Ascending aorta (tissue), 2 donors: ENCODE results near the gene RANBP3. TPM values are rescaled to one million over a fixed set of nuclear protein-coding genes. Genes with fewer than 3 reads are reported as not detected.
"Not testable (repeated sequence)": the region's sequence is repeated elsewhere in the genome, so short reads cannot be mapped to it uniquely, and the experiment has no call there.

Experiments
- DNase-seq, 2 donors: peaks; one replicate each; pipeline ENCODE4 v3.0.0-alpha.2; 2019; ENCODE audit warnings: low spot score in 2 of 2
- H3K27ac ChIP-seq, 2 donors: fragments of 200-600 bp; sonication (generic); one replicate each; pipeline ENCODE4 v1.5.1; 2016 to 2017; ENCODE audit warnings: mild to moderate bottlenecking in 1 of 2
- H3K27me3 ChIP-seq: fragments of 200-600 bp; sonication (generic); one replicate; pipeline ENCODE4 v1.5.1; 2017
- H3K36me3 ChIP-seq, 2 donors: fragments of 200-600 bp; sonication (generic); one replicate each; pipeline ENCODE4 v1.5.1; 2016
- H3K4me1 ChIP-seq, 2 donors: fragments of 200-600 bp; sonication (generic); one replicate each; pipeline ENCODE4 v1.5.1; 2016 to 2017; ENCODE audit warnings: mild to moderate bottlenecking in 1 of 2
- H3K4me3 ChIP-seq, 2 donors: fragments of 200-600 bp; sonication (generic); one replicate each; pipeline ENCODE4 v1.5.1; 2016 to 2017; ENCODE audit warnings: mild to moderate bottlenecking in 1 of 2
- H3K9me3 ChIP-seq, 2 donors: fragments of 200-600 bp; sonication (generic); one replicate each; pipeline ENCODE4 v1.5.1; 2016
- intact Hi-C: fragments of 100-400 bp; cut with DNase I; formaldehyde crosslinking; loops from one replicate; pipeline ENCODE4 v1.15.1; 2023
- total RNA-seq: library from RNA; depleted of rRNA; stranded (reverse); fragments of >200 nt; gene quantifications from one replicate; pipeline ENCODE4 v1.1.0, GENCODE V29; 2016
- TF ChIP-seq, protein P1 (sequence below), 3 experiments: fragments of 200-600 bp in 2 of 3; fragments of 450-650 bp in 1 of 3; sonication (generic) in 2 of 3; IDR thresholded peaks; one replicate each; pipeline ENCODE4 v1.5.1; 2016 to 2019; ENCODE audit warnings: antibody characterized with exemption in 3 of 3, mild to moderate bottlenecking in 1 of 3, moderate library complexity in 1 of 3

Gene RANBP3, protein sequence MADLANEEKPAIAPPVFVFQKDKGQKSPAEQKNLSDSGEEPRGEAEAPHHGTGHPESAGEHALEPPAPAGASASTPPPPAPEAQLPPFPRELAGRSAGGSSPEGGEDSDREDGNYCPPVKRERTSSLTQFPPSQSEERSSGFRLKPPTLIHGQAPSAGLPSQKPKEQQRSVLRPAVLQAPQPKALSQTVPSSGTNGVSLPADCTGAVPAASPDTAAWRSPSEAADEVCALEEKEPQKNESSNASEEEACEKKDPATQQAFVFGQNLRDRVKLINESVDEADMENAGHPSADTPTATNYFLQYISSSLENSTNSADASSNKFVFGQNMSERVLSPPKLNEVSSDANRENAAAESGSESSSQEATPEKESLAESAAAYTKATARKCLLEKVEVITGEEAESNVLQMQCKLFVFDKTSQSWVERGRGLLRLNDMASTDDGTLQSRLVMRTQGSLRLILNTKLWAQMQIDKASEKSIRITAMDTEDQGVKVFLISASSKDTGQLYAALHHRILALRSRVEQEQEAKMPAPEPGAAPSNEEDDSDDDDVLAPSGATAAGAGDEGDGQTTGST
- 48.0 TPM for total RNA-seq

DNA sequence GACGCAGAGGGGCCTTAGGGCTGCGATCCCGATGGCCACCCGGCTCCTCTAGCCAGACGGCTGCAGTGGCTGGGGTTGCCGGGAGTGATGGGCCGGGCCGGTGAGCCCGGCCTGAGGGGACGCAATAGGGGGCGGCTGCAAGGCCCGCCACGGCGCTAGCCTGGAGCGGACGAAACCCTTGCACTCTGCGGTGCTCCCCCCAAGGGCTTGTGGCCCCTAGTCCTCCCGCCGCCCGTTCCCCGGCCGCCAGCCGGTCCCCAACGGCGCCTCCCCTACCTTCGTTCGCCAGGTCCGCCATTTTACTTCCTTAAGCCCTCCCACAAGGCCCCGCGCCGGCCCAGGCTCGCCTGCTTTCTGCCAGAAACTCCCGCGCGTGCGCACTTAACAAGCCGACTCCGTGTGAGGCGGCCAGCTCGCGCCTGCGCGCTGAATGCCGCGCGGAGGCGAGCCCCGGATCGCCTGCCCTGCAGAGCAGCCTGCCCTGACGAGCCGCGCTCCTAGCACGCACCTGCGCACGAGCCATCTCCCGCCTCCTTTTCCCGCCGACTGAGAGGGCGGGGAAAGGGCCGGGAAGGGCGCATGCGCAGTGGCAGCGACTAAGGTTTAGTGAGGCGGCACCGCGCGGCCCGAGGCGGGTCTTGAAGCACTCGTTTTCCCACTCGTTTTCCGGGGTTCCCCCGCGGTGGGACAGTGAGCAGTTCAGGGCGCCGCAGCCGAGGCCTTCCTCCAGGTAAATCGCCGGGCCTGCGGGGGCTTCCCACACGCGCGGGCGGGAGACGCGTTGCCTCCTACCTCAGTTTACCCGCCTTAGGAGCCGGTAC is at the start of gene RANBP3:
TSS of gene RANBP3 (minus strand) at position 356 of the 821 bp plus-strand sequence. CDS start at position 298, 58 bp downstream.
- TF ChIP-seq, protein P1, sequence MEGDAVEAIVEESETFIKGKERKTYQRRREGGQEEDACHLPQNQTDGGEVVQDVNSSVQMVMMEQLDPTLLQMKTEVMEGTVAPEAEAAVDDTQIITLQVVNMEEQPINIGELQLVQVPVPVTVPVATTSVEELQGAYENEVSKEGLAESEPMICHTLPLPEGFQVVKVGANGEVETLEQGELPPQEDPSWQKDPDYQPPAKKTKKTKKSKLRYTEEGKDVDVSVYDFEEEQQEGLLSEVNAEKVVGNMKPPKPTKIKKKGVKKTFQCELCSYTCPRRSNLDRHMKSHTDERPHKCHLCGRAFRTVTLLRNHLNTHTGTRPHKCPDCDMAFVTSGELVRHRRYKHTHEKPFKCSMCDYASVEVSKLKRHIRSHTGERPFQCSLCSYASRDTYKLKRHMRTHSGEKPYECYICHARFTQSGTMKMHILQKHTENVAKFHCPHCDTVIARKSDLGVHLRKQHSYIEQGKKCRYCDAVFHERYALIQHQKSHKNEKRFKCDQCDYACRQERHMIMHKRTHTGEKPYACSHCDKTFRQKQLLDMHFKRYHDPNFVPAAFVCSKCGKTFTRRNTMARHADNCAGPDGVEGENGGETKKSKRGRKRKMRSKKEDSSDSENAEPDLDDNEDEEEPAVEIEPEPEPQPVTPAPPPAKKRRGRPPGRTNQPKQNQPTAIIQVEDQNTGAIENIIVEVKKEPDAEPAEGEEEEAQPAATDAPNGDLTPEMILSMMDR (IDR thresholded peaks at IDR 0.05): no peak
- intact Hi-C loops: loop anchor here (2.0 to 5.0 kb wide), 3 partner anchors 73 to 395 kb away; partner anchors contain the start of genes ALKBH7, RFX2 and VMAC
- peak within 1 kb of the TSS; percentile 84 to 97 for H3K4me3 ChIP-seq
- H3K9me3 ChIP-seq: no peaks in the 10 kb centered on the region
- peak within 1 kb of the TSS; percentile 87 to 96 for H3K27ac ChIP-seq
- DNase-seq: peak; percentile 95 to 99
- peaks cover 0 to 8% of the 10 kb centered on the region in 2 donors for H3K36me3 ChIP-seq
- H3K4me1 ChIP-seq: peaks cover 18 to 35% of the 10 kb centered on the region in 2 donors
- no peaks in the 10 kb centered on the region for H3K27me3 ChIP-seq

DNA sequence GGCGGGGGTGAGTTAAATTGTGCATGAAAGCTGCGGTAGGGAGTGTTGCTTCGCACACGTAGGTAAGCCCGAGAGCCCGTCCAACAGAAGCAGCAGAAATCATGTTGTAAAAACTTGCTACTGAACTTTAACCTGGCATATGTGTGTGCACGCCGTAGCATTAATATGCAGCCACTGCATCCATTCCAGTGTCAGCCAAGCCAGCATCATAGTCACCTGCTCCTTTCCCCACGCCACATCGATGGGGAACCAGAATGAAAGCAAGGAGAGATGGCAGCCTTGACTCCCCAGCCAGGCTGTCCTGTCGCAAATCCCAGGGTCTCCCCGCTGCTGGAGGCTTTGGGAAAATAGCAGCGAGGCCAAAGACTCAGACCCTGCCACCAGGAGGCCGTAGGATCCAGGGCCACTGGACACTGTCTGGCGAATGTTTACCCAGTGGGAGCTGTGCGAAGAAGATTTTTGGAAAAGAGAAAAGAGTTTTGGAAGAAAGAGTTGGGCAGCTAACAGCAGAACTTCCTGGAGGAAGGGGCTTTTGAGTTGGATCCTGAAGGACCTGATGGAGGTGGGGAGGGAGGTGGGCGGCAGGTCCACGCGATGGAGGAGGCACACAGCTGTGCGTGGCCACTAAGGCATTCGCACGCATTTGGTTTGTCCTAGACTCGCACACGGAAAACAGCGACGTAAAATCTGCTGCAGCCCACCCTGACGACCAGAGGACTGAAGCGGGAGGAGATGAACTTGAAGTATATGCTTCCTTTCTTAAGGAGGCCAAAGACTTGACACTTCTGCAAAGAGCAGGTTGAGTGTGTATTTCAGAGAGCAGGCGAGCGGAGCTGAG is 48.7 kb upstream of the RANBP3 start:
- peaks cover 0 to 5% of the 10 kb centered on the region in 2 donors for H3K4me1 ChIP-seq
- H3K4me3 ChIP-seq: no peak overlapping the region
- intact Hi-C loops: loop anchor here (10.0 kb wide), 1 partner anchor 222 kb away; the partner anchor contains the start of gene NRTN
- H3K27me3 ChIP-seq: no peaks in the 10 kb centered on the region
- TF ChIP-seq, protein P1 (IDR thresholded peaks at IDR 0.05): no peak
- DNase-seq: no peak
- no peaks in the 10 kb centered on the region for H3K9me3 ChIP-seq
- H3K27ac ChIP-seq: no peak overlapping the region
- peaks cover 4 to 26% of the 10 kb centered on the region in 2 donors for H3K36me3 ChIP-seq

DNA sequence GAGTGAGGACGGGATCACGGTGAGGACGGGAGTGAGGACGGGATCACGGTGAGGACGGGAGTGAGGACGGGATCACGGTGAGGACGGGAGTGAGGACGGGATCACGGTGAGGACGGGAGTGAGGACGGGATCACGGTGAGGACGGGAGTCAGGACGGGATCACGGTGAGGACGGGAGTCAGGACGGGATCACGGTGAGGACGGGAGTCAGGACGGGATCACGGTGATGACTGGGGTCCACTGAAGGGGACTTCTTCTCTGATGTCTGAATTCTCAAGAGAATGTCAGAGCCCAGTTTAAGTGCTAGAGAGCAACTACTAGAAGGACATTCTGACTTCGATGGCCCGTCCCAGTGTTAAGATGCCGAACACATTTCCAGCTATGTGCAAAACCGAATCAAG is 46.8 kb upstream of the RANBP3 start:
- intact Hi-C loops: loop anchor here (10.0 kb wide), 1 partner anchor 220 kb away; the partner anchor contains the start of gene NRTN
- H3K4me3 ChIP-seq, DNase-seq, H3K27ac ChIP-seq, H3K9me3 ChIP-seq, H3K27me3 ChIP-seq, H3K4me1 ChIP-seq: not testable (repeated sequence)
- H3K36me3 ChIP-seq: peaks cover 4 to 34% of the 10 kb centered on the region in 2 donors

DNA sequence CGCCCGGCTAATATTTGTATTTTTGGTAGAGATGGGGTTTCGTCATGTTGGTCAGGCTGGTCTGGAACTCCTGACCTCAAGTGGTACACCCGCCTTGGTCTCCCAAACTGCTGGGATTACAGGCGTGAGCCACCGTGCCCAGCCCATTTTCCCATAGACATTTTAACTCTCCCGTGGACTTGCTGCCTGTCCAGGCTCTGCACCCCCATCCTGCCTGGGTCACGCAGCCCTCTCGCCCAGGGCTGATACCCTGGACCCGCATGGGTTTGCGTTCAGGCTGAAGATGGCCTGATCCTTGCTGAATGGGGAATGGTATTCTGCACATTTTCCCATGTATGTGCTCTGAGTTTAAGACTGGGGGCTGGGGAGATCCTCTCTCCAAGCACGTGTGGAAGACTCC is 46.0 kb upstream of the RANBP3 start:
- peaks cover 0 to 37% of the 10 kb centered on the region in 2 donors for H3K36me3 ChIP-seq
- peaks cover 0 to 5% of the 10 kb centered on the region in 2 donors for H3K4me1 ChIP-seq
- no peak overlapping the region for H3K4me3 ChIP-seq
- TF ChIP-seq, protein P1 (IDR thresholded peaks at IDR 0.05): no peak
- intact Hi-C loops: loop anchor here (2.0 to 10.0 kb wide), 2 partner anchors 37 to 219 kb away; partner anchors contain the start of gene NRTN
- H3K27ac ChIP-seq: peak overlapping the region in 1 of 2 donors; percentile 51
- no peak for DNase-seq
- H3K27me3 ChIP-seq: no peaks in the 10 kb centered on the region
- H3K9me3 ChIP-seq: no peaks in the 10 kb centered on the region

DNA sequence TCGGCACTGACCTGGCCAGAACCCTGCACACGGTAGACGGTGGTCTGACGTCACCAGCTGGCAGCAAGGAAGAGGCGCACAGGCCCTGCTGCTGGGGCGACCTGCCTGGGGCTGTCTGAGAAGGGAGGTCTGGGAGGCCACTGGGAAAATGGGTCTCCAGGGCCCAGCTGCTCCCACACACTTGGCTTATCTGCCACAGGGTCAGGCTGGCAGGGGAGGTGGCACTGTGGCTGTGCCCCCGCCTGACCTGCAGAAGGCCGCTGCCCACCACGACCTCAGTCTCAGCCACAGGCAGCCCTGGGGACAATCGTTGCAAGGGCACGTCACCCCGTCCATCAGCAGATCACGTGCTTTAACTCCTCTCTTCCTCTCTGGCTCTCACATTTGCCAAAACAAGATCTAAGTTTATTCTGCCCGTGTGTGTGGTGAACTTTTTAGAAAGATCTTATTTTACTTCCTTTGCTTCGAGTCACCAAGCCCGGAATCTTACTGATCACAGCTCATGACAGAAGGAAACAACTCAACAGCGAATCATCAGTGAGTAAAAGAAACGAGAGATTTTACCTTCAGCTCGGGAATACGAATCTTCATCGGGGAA is 45.2 kb upstream of the RANBP3 start:
- Histone ChIP-seq H3K27me3 (no peaks in the 10 kb centered on the region), H3K36me3 (peaks cover 0 to 31% of the 10 kb centered on the region in 2 donors), H3K4me3 (no peak overlapping the region), H3K27ac (peak overlapping the region; percentile 46 to 51), H3K9me3 (no peaks in the 10 kb centered on the region), H3K4me1 (peaks cover 0 to 5% of the 10 kb centered on the region in 2 donors)
- TF ChIP-seq, protein P1 (IDR thresholded peaks at IDR 0.05): no peak
- intact Hi-C loops: loop anchor here (2.0 to 10.0 kb wide), 2 partner anchors 36 to 218 kb away; partner anchors contain the start of gene NRTN
- DNase-seq: no peak
